Hematopoietic multipotent progenitor cell treated with erythropoietin and hydrocortisone succinate and interleukin-3 and kit ligand, for 17 days (in vitro differentiated cells): ENCODE results near the gene VAV2.
"Not testable (repeated sequence)": the region's sequence is repeated elsewhere in the genome, so short reads cannot be mapped to it uniquely, and the experiment has no call there.

Source experiments
- DNase-seq: peaks from one replicate; pipeline ENCODE4 v3.0.0-alpha.2; 2015; ENCODE audit warnings: low spot score

VAV2 gene

DNA sequence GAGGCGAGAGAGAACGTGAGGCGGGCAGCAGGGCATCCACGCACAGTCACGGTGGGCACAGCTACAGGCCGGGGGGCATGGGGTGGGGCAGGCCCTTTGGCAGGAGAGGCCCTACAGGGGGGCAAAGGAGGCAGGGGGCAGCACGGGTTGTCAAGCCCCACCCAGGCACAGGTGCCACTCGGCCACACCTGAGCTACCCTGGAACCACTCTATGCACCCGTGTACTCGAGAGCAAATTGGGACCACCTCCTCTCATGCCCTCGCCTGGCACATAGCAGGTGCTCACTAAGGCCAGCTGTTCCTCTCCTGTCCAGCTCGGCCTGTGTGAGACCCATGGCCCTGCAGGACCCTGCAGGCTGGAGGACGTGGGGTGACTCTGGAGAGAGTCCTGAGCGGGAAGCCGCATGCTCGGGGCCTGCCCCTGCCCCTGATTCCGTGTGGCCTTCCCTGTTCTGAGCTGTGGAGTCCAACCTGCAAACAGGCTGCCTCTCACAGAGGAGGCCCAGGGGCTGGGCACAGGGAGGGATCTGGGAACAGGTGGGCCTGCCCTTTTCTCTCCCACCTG lies 222.5 kb downstream of the VAV2 start:
- no peak for DNase-seq

DNA sequence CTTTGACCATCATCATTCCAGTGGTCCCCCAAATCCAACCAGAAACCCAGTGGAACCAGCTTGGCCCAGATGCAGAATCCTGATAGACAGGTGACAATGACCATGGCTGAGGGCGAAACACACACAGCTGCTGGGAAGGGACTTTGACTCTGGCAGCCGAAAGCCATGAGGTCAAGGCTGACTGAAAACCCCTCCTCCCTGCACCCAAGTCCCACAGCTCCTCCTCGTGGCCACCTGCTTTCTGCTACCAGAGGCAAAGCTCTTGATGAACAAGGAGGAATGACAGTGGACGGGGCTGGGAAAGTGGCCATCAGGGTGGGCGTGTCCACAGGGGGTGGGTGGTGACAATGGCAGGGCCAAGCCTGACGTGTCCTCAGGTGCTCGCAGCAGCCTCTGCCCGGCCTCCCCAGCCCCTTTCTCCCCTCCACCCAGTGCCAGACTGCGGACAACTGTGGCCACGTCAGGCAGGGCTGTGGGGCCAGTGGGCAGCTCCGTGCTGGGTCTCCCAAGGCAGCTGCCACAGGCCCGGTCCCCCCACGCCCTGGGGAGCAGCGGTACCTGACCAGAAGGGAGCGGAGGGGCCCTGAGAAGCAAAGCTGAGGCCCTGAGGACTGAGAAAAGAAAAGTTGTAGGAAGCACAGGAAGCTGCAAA lies 223.1 kb downstream of the VAV2 start:
- no peak for DNase-seq

DNA sequence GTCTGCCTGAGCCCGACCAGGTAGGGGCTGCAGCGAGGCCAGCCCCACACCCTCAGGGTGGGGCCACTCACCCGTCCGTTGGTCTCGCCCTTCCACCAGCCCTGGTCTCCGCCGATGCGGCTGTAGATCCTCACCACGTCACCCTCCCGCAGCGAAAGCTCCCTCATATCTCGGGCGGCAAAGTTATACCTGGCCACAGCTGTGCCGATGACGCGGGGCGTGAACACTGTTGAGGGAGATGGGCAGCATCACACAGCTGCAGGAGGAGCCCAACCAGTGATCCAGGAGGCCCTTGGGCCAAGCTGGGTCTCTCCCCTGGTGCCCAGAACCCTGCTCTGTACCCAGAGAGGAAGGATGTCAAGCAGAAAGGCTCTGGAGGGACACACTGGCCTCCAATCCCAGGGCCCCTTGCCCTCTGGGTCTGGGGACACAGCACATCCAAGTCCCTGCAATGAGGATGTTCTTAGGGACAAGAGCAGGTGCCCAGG lies 223.7 kb downstream of the VAV2 start:
- DNase-seq, result no peak

DNA sequence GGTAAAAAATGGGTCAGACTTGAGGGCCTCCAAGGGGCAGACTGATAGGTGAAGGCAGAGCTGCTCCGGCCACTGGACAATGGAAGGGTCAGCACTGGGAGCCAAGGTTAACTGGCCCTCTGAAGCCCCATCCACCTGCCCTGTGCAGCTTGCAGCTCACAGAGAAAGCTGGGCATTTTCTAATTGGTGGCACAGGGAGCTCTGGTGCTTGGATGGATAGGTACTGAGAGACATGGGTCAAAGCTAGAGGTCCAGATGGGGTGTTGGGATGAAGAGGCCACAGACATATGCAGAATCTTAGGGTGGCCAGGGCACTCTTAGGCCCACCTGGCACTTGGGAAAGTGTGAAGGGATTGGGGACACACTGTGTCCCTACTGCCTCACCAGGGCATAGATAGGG lies 224.5 kb downstream of the VAV2 start:
- DNase-seq, result no peak

DNA sequence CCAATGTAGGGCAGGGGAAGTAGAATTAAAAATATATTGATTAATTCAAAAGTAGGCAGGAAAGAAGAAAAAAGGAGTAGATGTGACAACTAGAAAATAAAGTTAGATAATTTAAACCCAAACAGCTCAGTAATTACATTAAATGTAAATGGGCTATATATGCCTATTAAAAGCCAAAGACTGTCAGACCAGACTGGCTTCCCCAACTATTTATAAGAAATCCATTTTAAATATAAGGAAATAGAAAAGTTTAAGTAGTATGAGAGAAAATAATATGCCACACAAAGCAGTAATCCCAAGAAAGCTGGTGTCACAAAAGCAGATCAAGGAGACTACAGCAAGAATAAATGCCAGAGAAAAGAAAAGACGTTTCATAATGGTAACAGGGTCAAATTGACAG lies 225.1 kb downstream of the VAV2 start:
- DNase-seq, result no peak

DNA sequence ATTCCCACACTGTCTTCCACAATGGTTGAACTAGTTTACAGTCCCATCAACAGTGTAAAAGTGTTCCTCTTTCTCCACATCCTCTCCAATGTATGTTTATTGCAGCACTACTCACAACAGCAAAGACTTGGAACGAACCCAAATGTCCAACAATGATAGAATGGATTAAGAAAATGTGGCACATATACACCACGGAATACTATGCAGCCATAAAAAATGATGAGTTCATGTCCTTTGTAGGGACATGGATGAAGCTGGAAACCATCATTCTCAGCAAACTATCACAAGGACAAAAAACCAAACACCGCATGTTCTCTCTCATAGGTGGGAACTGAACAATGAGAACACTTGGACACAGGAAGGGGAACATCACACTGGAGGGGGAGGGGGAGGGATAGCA lies 225.9 kb downstream of the VAV2 start:
- not testable (repeated sequence) for DNase-seq

DNA sequence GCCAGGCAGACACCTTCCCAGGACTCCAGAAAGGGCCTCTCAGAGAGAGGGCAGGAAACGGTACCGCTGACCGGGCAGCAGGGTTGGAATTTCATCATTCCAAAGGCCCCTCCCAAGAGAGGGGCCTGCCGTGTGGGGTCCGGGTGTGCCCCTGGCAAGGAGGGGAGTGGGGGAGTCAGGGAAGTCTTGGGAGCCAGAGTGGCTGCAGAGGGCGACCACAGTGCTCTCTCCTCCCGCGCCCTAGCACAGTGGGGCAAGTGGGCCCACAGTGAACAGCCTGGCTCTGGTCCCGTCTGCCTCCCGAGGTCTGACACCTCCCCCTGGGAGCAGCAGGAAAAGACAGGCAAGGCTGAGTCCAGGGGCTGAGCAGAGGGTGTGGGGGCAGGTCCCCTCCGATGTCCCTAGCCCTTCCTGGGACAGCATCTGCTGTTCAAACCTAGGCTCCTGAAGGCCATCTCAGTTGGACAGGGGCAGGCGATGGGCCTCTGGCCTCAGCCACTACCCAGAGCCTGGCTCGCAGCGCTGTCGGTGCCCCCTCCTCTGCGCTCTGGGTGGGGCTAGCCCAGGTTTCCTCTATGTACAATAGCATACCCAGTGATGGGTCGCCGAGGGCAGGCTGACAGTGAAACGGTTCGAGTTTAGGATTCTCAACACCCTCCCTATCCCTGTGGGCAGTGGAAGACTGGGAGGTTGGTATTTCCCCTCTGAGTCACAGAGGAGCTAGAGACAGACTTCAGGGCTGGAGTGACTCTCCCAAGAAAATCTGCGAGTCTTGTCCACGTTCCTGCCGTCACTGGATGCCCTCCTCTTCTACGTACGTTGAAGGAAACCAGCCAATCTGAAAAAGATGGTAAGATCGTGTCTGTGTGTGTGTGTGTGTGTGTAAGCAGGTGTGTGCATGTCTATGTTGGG lies 228.6 kb downstream of the VAV2 start:
- no peak for DNase-seq

DNA sequence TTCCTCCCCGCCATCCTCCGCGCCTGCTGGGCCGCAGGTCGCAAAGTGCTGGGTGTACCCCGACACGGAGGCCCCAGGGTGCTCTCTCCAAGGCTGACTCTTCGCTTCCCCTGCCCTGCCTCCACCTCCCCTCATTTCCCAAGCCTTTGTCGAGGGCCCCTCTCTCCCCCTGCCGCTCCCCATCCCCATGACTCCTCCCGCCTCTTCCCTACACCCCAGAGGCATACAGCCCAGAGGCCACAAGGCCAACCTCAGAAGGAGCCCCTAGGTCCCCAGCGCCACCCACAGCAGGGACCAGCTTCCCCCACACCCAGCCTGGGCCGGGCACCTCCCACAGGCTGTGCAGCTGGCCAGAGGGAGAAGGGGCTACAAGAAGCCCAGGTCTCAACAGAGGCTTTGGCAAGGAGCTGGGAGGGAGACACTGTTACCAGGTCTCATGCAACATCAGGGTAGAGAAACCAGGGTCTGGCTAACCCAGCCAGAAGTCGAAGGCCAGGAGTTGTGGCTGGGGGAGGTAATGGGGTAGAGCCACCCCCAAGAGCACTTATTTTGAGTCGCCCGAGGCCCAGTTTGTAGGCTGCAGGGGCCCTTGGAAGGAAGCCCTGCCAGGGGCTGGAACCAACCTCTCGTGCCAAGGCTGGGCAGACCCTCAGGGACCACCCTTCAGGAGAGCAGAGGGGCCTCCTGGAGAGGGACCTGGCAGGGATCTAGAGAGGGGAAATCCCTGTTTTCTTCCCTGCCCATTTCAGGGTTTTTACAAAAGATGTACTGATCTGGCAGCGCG lies 229.4 kb downstream of the VAV2 start:
- no peak for DNase-seq

DNA sequence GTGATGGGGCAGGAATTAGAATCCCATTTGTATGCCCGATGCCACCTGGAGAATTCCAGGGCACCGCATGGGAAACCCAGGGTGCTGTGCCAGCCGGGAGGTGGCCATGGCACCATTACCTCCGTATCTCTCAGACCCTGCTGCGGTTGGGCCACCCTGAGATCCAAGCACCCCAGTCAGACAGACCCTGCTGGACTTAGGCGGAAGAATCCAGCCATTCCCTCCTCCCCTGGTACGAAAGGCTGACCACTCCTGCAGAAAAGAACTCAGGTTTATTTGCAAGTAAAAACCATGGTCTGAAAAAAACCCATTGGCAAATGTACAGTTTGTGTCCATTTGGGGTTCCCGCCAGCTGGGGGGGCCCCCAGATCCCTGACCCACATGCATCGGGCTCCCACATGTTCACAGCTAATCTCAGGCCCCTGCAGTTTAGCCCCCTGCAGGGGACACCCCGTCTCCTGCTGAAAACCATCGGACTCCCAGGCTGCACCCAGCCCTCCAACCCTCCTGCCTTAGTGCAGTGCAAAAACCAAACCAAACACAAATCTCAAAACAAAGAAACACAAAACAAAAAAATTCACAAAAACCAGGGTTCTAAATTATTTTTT lies 230.4 kb downstream of the VAV2 start:
- no peak for DNase-seq

DNA sequence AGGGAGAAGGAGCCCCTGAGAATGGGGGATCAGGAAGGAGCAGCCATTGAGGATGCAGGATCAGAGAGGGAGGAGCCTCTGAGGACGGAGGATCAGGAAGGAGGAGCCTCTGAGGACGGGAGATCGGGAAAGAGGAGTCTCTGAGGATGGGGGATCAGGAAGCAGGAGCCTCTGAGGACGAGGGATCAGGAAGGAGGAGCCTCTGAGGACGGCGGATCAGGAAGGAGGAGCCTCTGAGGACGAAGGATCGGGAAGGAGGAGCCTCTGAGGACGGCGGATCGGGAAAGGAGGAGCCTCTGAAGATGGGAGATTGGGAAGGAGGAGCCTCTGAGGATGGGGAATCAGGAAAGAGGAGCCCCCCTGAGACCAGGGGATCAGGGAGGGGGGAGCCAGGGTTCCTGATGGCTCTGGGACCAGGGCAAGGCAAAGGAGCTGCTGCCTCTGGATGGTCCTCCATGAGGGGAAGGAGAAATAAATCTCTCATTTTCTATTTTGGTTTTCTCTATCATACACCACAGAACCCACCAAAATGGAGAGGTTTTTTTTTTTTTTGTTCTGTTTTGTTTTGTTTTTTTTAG lies 231.3 kb downstream of the VAV2 start:
- DNase-seq, result no peak

DNA sequence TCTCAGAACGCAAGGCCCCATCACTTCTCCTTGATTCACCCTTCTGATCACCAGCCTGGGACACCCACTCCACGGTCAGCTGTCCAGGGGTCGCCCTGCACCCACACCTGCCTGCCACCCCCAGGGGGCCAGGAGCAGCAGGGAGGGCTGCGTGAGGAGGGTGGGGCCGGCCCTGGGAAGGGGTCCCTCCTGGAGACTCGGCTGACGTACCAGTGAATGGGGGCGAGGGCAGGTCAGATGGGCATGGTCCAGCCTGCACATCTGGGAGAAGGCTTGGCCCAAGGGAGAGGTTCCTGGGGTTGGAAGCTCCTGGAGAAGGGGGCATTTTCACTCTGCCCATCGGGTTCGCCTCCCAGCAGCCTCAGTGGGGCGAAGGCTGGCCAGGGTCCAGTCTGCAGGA lies 232.2 kb downstream of the VAV2 start:
- no peak for DNase-seq

DNA sequence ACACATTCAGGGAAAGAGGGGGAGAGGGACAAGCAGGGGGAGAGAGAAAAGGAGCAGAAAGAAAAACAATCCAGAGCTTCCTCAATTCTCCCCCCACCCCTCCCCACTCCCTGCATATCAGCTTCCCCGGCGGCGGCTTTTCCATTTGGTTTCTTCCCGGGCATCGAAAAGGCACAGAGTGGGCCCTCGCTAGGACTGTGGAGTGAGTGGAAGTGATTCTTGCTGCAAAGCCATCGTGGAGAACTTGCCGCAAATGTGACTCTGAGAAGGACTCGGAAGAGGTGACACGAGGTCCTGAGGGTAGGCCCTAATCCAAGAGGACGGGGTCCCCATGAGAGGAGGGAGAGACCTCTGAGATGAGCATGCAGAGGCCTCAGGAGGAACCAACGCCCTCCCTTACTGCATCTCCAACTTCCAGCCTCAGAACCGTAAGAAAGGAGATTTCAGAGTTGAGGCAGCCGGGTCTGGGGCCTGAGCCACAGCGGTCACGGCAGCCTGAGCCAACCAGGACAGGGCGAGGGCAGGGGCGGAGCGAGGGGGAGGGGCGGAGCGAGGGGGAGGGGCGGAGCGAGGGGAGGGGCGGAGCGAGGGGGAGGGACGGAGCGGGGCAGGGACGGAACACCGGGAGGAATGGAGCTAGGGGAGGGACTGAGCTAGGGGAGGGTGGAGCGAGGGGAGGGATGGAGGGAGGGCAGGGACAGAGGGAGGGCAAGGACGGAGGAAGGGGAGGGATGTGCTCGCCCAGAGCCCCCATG lies 232.8 kb downstream of the VAV2 start:
- DNase-seq, result no peak

DNA sequence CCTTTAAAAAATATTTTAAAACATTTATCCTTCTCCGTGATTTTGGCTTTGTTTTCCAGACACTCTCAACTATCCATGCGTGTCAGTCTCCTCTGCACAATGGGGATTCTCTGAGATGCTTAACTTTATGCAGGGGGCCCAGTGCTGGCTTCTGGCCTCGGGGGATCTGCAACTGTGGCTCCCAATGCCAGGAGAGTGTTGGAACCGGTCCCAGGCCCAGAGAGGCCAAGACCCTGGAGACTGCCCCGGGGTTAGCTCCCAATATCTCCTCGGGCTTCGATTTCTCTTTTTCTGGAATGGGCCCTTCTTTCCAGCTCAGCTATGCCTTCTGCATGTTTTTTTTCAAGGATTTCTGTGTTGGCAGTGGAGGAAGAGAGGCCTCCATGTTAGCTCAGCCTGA lies 233.9 kb downstream of the VAV2 start:
- no peak for DNase-seq

DNA sequence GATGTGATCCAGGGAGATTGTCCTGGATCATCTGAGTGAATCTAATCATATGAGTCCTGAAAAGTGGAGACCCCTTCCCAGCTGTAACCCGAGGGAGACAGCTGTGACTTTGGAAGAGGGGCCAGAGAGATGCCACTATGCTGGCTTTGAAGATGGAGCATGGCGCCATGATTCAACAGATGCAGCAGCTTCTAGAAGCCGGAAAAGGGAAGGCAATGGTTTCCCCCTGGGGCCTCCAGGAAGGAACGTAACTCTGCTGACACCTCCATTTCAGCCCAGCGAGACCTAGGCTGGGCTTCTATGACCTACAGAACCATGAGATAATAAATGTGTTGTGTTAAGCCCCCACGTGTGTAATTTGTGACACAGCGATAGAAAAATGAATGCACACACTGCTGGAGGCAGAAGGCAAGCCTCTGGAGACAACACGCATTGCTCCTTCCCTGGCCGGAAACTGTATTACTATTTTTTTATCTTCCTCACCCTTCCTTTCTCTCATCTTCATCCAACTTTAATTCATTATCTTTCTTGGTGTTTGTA lies 237.4 kb downstream of the VAV2 start:
- DNase-seq, result no peak

DNA sequence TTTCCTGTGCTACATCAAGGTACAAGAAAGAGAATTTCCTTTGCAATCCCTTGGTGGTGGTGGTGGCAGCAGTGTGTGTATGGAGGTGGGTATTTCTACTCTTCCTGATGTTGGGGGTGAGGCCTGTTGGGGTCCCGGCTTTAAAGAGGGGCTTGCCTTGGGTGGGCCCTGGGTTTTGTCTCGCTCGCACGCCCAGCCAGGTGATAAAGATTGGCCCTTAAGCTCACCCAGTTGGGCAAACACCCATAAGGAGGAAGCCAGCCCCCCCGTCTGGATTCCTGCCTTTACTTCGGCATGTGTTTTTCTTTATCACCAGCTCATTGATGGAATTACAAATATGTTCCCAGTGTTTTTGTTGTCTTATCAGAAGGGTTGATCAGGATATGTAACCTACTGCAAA lies 237.9 kb downstream of the VAV2 start:
- DNase-seq, result no peak

DNA sequence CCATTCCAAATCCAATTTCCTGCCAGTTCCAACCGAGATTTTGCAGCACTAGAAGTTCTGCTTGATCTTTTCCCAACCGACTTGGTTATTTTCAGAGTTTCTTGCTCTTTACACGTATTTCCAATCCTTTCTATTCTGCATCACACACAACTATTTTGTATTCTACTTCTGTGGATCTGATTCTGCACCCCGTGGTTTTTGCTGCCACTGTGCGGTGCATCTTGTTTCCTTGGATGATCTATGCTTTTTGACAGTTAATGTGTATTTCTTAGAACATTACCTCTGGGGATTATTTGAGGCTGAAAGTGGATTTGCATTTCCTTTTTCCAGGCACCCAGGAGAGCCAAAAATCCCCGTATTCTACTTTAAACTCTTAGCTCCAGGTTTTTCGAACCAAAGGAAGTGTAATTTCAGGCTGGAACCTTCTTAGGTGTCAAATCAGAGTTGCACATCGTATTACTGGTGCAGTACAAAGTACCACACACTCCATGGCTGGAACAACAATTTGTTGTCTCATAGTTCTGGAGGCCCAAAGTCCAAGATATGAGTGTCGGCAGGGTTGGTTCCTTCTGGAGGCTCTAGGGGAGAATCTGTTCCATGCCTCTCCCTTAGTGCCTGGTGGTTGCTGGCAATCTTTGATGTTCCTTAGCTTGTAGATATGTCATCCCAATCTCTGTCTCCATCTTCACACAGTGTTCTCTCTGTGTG lies 239.2 kb downstream of the VAV2 start:
- no peak for DNase-seq

DNA sequence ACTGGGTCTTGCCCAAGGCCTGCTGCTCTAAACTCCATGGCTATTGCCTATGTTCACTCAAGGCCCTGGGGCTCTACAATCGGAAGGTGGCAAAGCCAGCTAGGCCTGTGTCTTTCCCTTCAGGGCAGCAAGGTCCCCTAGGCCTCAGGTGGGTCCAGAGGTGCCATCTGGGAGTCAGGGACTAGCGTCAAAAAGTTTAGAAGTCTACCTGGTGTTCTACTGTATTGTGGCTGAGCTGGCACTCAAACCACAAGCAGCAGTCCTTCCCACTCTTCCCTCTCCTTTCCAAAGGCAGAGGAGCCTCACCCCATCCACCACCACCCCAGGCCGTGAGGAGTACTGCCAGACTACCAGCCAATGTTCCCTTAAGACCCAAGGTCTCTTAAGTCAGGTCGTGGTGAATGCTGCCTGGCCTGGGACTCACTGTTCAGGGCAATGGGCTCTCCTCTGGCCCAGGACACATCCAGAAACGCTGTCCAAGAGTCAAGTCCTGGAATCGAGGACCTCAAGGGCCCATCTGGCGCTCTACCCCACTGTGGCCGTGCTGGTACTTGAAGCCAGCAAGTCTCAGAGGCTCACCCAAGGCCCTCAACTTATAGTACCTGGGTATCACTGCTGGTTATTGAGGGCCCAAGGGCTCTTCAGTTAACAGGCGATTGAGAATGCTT lies 241.0 kb downstream of the VAV2 start:
- no peak for DNase-seq

DNA sequence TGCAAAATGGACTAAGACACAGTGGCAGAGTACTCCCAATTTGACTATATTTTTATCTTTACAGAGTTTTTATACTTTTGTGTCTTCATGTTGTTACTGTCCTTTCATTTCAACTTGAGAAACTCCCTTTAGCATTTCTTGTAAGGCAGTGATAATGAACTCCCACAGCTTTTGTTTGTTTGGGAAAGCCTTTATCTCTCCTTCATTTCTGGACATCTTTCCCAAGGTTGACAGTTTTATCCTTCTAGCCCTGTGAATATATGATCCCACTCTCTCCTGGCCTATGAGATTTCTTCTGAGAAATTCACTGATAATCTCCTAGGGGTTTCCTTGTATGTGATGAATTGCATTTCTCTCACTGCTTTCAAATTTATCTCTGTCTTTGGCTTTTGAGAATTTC lies 244.8 kb downstream of the VAV2 start:
- no peak for DNase-seq

DNA sequence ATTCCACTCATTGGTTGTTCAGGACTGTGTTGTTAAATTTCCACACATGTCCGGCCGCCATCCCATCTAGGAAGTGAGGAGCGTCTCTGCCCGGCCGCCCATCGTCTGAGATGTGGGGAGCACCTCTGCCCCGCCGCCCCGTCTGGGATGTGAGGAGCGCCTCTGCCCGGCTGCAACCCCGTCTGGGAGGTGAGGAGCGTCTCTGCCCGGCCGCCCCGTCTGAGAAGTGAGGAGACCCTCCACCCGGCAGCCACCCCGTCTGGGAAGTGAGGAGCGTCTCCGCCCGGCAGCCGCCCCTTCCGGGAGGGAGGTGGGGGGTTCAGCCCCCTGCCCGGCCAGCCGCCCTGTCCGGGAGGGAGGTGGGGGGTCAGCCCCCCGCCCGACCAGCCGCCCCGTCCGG lies 247.6 kb downstream of the VAV2 start:
- DNase-seq, result not testable (repeated sequence)
